ENCODE measurements around the gene N4BP2L2.
A peak's percentile ranks its signal among the peaks of the same experiment; 100 is the strongest.

Gene N4BP2L2

DNA sequence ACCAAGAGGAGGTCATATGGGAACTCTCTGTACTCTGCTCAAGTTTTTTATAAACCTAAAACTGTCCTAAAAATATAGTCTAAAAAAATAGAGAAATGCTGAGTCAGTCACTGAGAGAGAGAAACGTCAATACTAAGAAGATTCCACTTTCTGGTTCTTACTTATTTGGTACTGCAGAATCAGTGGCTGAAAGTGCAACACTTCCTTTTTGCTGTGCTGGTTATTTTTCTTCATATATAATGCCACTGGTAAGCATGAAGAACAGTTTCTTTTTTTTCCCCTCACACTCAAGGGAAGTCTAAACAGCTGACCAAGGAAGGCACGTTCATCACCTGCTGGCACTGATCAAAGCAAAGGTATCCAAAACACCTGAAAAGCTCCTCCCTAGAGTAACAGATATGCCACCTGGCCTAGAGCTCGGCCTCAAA, 66.4 kb downstream of the N4BP2L2 start:
- peak in 2 of 3 donors; percentile 41 to 44 for DNase-seq
- Histone ChIP-seq H3K27me3 (replicated peaks in 2 of 5; ENCODE audit: control insufficient read depth in 4 of 5, insufficient read depth in 5 of 5, low read length in 4 of 5) (no peaks in the 10 kb centered on the region), H3K27ac (ENCODE audit: insufficient read depth in 1 of 2, low read depth in 1 of 2, low read length in 2 of 2, poor library complexity in 1 of 2, severe bottlenecking in 2 of 2) (peak overlapping the region; percentile 2 to 65), H3K9me3 (ENCODE audit: control extremely low read depth in 1 of 5, control insufficient read depth in 4 of 5, insufficient read depth in 2 of 5, low read depth in 1 of 5, low read length in 4 of 5) (no peaks in the 10 kb centered on the region), H3K4me1 (ENCODE audit: control extremely low read depth in 1 of 4, control insufficient read depth in 4 of 4, insufficient read depth in 4 of 4, low read length in 3 of 4) (peaks cover 0 to 15% (median 7%) of the 10 kb centered on the region in 4 experiments), H3K36me3 (ENCODE audit: control insufficient read depth in 4 of 4, insufficient read depth in 4 of 4, low read length in 3 of 4) (peaks cover 0 to 2% (median 0%) of the 10 kb centered on the region in 4 experiments), H3K4me3 (ENCODE audit: control insufficient read depth in 1 of 7, extremely low read depth in 1 of 7, insufficient read depth in 4 of 7, low read depth in 2 of 7, low read length in 6 of 7) (no peak overlapping the region)
- ChIA-PET CTCF (interaction anchor here (1.2 to 1.3 kb wide), 2 partner anchors 22 to 109 kb away, joined by 3 to 4 read pairs; no protein-coding TSS in a partner anchor), POLR2A (no interaction called here)
- 100% methylated on average over 1 of the region's 3 CpGs for WGBS (ENCODE audit: insufficient coverage)

DNA sequence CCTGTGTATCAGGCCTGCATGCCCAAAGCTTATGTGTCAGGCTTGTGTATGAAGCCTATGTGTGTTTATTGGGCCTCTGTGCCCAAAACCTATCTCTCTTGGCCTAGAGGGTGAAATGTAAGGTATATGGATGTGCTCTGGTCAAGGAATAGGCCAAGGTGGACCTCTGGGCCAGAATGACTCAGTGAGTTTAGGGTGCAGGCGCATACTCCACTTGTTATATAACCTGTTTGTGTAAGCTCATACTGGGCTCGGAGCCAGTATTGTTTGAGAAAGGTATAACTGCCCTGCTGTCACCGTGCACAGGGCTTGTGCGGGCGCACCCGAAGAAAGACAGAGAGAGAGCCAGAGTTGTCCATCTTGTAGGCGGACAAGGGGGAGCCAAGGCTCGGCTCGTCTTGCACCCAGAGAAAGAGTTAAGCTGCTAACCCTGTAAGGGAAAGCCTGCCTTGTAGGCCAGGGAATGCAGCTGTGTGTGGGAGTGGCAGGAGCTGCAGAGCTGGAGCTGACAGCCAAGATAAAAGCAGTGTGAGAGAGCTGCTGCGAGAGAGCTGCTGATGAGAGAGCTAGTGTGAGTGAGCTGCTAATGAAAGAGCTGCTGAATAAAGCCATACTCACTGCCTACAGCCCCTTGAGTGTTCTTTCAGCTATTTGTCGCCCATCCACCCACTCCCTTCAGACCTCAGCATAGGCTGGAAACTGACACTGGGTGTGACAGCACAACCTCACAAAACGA, 67.2 kb downstream of the N4BP2L2 start:
- H3K27me3 ChIP-seq (replicated peaks in 2 of 5; ENCODE audit: control insufficient read depth in 4 of 5, insufficient read depth in 5 of 5, low read length in 4 of 5), result no peaks in the 10 kb centered on the region
- DNase-seq, result no peak
- no peak overlapping the region for H3K4me3 ChIP-seq (ENCODE audit: control insufficient read depth in 1 of 7, extremely low read depth in 1 of 7, insufficient read depth in 4 of 7, low read depth in 2 of 7, low read length in 6 of 7)
- no peaks in the 10 kb centered on the region for H3K9me3 ChIP-seq (ENCODE audit: control extremely low read depth in 1 of 5, control insufficient read depth in 4 of 5, insufficient read depth in 2 of 5, low read depth in 1 of 5, low read length in 4 of 5)
- H3K27ac ChIP-seq (ENCODE audit: insufficient read depth in 1 of 2, low read depth in 1 of 2, low read length in 2 of 2, poor library complexity in 1 of 2, severe bottlenecking in 2 of 2), result peak overlapping the region; percentile 2 to 65
- POLR2A ChIA-PET, result no interaction called here
- CTCF ChIA-PET, result interaction anchor here (0.9 to 1.5 kb wide), 6 partner anchors 13 to 441 kb away, joined by 3 to 4 read pairs (median 3); no protein-coding TSS in a partner anchor
- WGBS (ENCODE audit: insufficient coverage), result 97% methylated on average over 11 of the region's 12 CpGs
- H3K4me1 ChIP-seq (ENCODE audit: control extremely low read depth in 1 of 4, control insufficient read depth in 4 of 4, insufficient read depth in 4 of 4, low read length in 3 of 4), result peaks cover 0 to 15% (median 7%) of the 10 kb centered on the region in 4 experiments
- H3K36me3 ChIP-seq (ENCODE audit: control insufficient read depth in 4 of 4, insufficient read depth in 4 of 4, low read length in 3 of 4), result peaks cover 0 to 2% (median 0%) of the 10 kb centered on the region in 4 experiments

DNA sequence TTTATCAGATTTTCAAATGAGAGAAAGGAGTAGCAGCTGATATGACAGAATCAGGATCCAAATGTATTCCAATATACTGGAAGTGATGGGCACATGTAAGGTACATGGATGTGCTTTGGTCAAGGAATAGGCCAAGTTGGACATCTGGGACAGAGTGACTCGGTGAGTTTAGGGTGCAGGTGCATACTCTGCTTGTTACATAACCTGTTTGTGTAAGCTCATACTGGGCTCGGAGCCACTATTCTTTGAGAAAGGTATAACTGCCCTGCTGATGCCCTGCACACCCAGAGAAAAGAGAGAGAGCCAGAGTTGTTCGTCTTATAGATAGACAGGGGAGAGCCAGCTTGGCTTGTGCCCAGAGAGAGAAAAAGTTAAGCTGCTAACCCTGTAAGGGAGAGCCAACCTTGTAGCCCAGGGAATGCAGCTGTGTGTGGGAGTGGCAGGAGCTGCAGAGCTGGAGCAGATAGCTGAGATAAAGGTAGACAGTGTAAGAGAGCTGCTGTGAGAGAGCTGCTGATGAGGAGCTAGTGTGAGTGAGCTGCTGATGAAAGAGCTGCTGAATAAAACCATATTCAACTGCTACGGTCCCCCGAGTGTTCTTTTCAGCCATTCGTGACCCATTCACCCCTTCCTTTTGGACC, 70.0 kb downstream of the N4BP2L2 start:
- Histone ChIP-seq H3K9me3 (ENCODE audit: control extremely low read depth in 1 of 5, control insufficient read depth in 4 of 5, insufficient read depth in 2 of 5, low read depth in 1 of 5, low read length in 4 of 5) (no peaks in the 10 kb centered on the region), H3K4me1 (ENCODE audit: control extremely low read depth in 1 of 4, control insufficient read depth in 4 of 4, insufficient read depth in 4 of 4, low read length in 3 of 4) (peaks cover 0 to 15% (median 7%) of the 10 kb centered on the region in 4 experiments), H3K27me3 (replicated peaks in 2 of 5; ENCODE audit: control insufficient read depth in 4 of 5, insufficient read depth in 5 of 5, low read length in 4 of 5) (no peaks in the 10 kb centered on the region), H3K27ac (ENCODE audit: insufficient read depth in 1 of 2, low read depth in 1 of 2, low read length in 2 of 2, poor library complexity in 1 of 2, severe bottlenecking in 2 of 2) (no peak overlapping the region), H3K36me3 (ENCODE audit: control insufficient read depth in 4 of 4, insufficient read depth in 4 of 4, low read length in 3 of 4) (peaks cover 0 to 2% (median 0%) of the 10 kb centered on the region in 4 experiments), H3K4me3 (ENCODE audit: control insufficient read depth in 1 of 7, extremely low read depth in 1 of 7, insufficient read depth in 4 of 7, low read depth in 2 of 7, low read length in 6 of 7) (no peak overlapping the region)
- WGBS (ENCODE audit: insufficient coverage), result 96% methylated on average over 5 of the region's 6 CpGs
- DNase-seq, result no peak
- ChIA-PET CTCF (interaction anchor here (0.6 to 2.9 kb wide), 7 partner anchors 15 to 172 kb away, joined by 3 to 11 read pairs (median 3); no protein-coding TSS in a partner anchor), POLR2A (no interaction called here)

DNA sequence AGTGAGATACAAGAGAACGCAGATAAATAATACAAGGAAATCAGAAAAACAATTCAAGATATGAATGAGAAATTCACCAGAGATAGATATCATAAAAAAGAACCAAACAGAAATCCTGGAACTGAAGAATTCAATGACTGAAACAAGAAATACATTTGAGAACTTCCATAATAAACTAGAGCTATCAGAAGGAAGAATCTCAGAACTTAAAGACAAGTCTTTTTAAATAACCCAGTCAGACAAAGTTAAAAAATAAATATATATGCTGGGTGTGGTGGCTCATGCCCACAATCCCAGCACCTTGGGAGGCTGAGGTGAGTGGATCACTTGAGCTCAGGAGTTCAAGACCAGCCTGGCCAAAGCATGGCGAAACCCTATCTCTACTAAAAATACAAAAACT, 82.0 kb downstream of the N4BP2L2 start:
- no peak for DNase-seq
- Histone ChIP-seq H3K4me1 (ENCODE audit: control extremely low read depth in 1 of 4, control insufficient read depth in 4 of 4, insufficient read depth in 4 of 4, low read length in 3 of 4) (no peaks in the 10 kb centered on the region), H3K27me3 (replicated peaks in 2 of 5; ENCODE audit: control insufficient read depth in 4 of 5, insufficient read depth in 5 of 5, low read length in 4 of 5) (no peaks in the 10 kb centered on the region), H3K9me3 (ENCODE audit: control extremely low read depth in 1 of 5, control insufficient read depth in 4 of 5, insufficient read depth in 2 of 5, low read depth in 1 of 5, low read length in 4 of 5) (peaks cover 5 to 68% (median 8%) of the 10 kb centered on the region in 5 experiments), H3K36me3 (ENCODE audit: control insufficient read depth in 4 of 4, insufficient read depth in 4 of 4, low read length in 3 of 4) (peaks cover 0 to 20% (median 6%) of the 10 kb centered on the region in 4 experiments), H3K4me3 (ENCODE audit: control insufficient read depth in 1 of 7, extremely low read depth in 1 of 7, insufficient read depth in 4 of 7, low read depth in 2 of 7, low read length in 6 of 7) (no peak overlapping the region), H3K27ac (ENCODE audit: insufficient read depth in 1 of 2, low read depth in 1 of 2, low read length in 2 of 2, poor library complexity in 1 of 2, severe bottlenecking in 2 of 2) (no peak overlapping the region)
- CTCF ChIA-PET, result interaction anchor here (1.1 to 1.2 kb wide), 2 partner anchors 10 to 11 kb away, joined by 3 to 6 read pairs; no protein-coding TSS in a partner anchor
- POLR2A ChIA-PET, result interaction anchor here (1.2 kb wide), 1 partner anchor 8 kb away, joined by 4 read pairs; no protein-coding TSS in a partner anchor
- no CpG with 5 or more reads among the region's 2 CpGs for WGBS (ENCODE audit: insufficient coverage)

DNA sequence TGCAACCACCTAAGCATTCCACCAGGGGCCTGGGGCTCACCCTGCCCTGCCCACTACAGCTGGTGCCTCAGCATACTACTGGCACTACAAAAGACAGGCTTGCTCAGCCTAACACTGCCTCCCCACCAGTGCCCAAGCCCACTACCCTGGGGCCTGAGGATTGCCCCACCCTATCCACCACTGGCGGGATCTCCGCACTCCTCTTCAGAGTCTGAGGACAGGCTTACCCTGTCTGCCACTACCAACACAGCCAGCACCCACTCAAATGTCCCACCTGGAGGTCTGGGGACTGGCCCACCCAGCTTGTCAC, 83.0 kb downstream of the N4BP2L2 start:
- Histone ChIP-seq H3K9me3 (ENCODE audit: control extremely low read depth in 1 of 5, control insufficient read depth in 4 of 5, insufficient read depth in 2 of 5, low read depth in 1 of 5, low read length in 4 of 5) (peaks cover 5 to 61% (median 8%) of the 10 kb centered on the region in 5 experiments), H3K27me3 (replicated peaks in 2 of 5; ENCODE audit: control insufficient read depth in 4 of 5, insufficient read depth in 5 of 5, low read length in 4 of 5) (no peaks in the 10 kb centered on the region), H3K4me3 (ENCODE audit: control insufficient read depth in 1 of 7, extremely low read depth in 1 of 7, insufficient read depth in 4 of 7, low read depth in 2 of 7, low read length in 6 of 7) (no peak overlapping the region), H3K36me3 (ENCODE audit: control insufficient read depth in 4 of 4, insufficient read depth in 4 of 4, low read length in 3 of 4) (peaks cover 0 to 18% (median 3%) of the 10 kb centered on the region in 4 experiments), H3K27ac (ENCODE audit: insufficient read depth in 1 of 2, low read depth in 1 of 2, low read length in 2 of 2, poor library complexity in 1 of 2, severe bottlenecking in 2 of 2) (no peak overlapping the region), H3K4me1 (ENCODE audit: control extremely low read depth in 1 of 4, control insufficient read depth in 4 of 4, insufficient read depth in 4 of 4, low read length in 3 of 4) (no peaks in the 10 kb centered on the region)
- ChIA-PET POLR2A (no interaction called here), CTCF (interaction anchor here (1.2 kb wide), 1 partner anchor 11 kb away, joined by 3 read pairs; no protein-coding TSS in a partner anchor)
- WGBS (ENCODE audit: insufficient coverage), result 100% methylated on average over 2 of the region's 2 CpGs
- no peak for DNase-seq

DNA sequence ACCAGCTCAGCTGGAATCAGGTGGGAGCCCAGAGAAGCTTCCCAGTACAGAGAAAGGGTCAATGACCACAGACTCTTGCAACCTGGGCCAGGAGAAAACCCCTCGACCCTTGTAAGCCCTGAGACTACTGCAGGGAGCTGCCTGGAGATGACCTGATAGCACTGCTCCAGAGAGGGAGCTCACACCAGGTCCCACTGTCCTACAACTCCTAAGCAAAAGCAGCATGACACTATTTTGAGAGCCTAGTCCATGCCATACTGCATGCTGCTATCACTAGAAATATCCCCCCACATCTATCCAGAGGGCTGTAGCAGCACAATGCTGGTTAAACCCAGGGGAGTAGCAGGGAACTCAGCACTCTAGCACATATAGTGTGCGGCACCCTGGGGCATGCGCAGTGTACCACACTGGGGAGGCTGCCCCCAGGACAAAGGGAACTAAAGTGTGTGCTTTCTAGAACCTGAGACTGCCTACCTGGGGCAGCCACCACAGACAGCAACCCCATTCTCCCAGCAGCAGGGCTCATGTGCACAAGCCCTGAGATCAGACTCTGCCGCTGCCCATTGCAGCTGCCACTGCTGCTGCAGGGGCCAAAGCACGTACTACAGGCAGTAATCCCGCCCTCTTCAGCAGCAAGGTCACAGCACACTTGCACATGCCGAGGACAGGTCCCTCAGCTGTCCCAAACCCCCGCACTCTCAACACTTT, 83.6 kb downstream of the N4BP2L2 start:
- no peak overlapping the region for H3K27ac ChIP-seq (ENCODE audit: insufficient read depth in 1 of 2, low read depth in 1 of 2, low read length in 2 of 2, poor library complexity in 1 of 2, severe bottlenecking in 2 of 2)
- peaks cover 5 to 61% (median 8%) of the 10 kb centered on the region in 5 experiments for H3K9me3 ChIP-seq (ENCODE audit: control extremely low read depth in 1 of 5, control insufficient read depth in 4 of 5, insufficient read depth in 2 of 5, low read depth in 1 of 5, low read length in 4 of 5)
- no peaks in the 10 kb centered on the region for H3K4me1 ChIP-seq (ENCODE audit: control extremely low read depth in 1 of 4, control insufficient read depth in 4 of 4, insufficient read depth in 4 of 4, low read length in 3 of 4)
- peaks cover 0 to 17% (median 3%) of the 10 kb centered on the region in 4 experiments for H3K36me3 ChIP-seq (ENCODE audit: control insufficient read depth in 4 of 4, insufficient read depth in 4 of 4, low read length in 3 of 4)
- ChIA-PET CTCF (interaction anchor here (0.6 kb wide), 1 partner anchor 21 kb away, joined by 4 read pairs; no protein-coding TSS in a partner anchor), POLR2A (no interaction called here)
- 96% methylated on average over 8 of the region's 8 CpGs for WGBS (ENCODE audit: insufficient coverage)
- no peaks in the 10 kb centered on the region for H3K27me3 ChIP-seq (replicated peaks in 2 of 5; ENCODE audit: control insufficient read depth in 4 of 5, insufficient read depth in 5 of 5, low read length in 4 of 5)
- no peak for DNase-seq
- H3K4me3 ChIP-seq (ENCODE audit: control insufficient read depth in 1 of 7, extremely low read depth in 1 of 7, insufficient read depth in 4 of 7, low read depth in 2 of 7, low read length in 6 of 7), result no peak overlapping the region
